Type B pancreatic cell (in vitro differentiated cells): ENCODE measurements around the gene TBC1D5. TPM values are rescaled to one million over a fixed set of nuclear protein-coding genes. Genes with fewer than 3 reads are reported as not detected.

Experiments
- DNase-seq: peaks from one replicate; pipeline ENCODE4 v3.0.0; 2021; ENCODE audit warnings: mixed read lengths; ENCODE audit not compliant: unreplicated experiment; ENCODE audit errors: extremely low spot score
- H3K27ac Mint-ChIP-seq: 2 replicates; pipeline ENCODE4 v1.8.0; 2021; ENCODE audit warnings: mild to moderate bottlenecking, mixed read lengths
- H3K27me3 Mint-ChIP-seq: 2 replicates; pipeline ENCODE4 v1.8.0; 2021; ENCODE audit warnings: mixed read lengths
- H3K36me3 Mint-ChIP-seq: 2 replicates; pipeline ENCODE4 v1.8.0; 2021; ENCODE audit warnings: mixed read lengths
- H3K4me1 Mint-ChIP-seq: one replicate; pipeline ENCODE4 v1.8.0; 2021; ENCODE audit warnings: mixed read lengths; ENCODE audit not compliant: unreplicated experiment
- H3K4me3 Mint-ChIP-seq: 2 replicates; pipeline ENCODE4 v1.8.0; 2021; ENCODE audit warnings: mild to moderate bottlenecking, mixed read lengths
- H3K9me3 Mint-ChIP-seq: 2 replicates; pipeline ENCODE4 v1.8.0; 2021; ENCODE audit warnings: mixed read lengths
- total RNA-seq: library from RNA; stranded (reverse); gene quantifications from 2 replicates; pipeline ENCODE4 v1.2.1, GENCODE V29; 2021; ENCODE audit warnings: low replicate concordance
- TF ChIP-seq, protein P1 (sequence below): fragments of 200-600 bp; sonication (generic); conservative IDR thresholded peaks from 2 replicates; pipeline ENCODE4 v1.5.0; 2021; ENCODE audit warnings: antibody characterized with exemption, mild to moderate bottlenecking

Gene TBC1D5
- total RNA-seq, 1 donor from 2014 or later, result 48.7 TPM

DNA sequence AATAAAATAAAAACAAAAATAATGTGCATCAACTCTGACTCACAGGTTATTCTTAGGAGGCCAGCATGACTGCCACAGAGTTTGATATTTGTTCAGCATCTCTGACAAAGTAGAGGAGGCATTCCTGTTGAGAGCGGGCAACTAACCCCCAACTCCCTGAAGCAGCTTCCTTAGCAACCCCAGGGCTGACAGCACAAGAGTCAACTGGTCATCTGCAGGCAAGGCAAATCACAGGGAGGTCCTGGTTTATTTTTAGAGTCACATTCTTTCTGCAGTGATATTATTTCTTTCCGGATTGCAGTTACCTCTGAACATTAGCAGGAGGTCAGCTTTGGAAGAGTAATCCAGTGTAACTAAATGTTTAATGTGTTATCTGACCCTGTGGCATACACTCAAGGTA is 584.7 kb downstream of the TBC1D5 start:
- DNase-seq, result no peak
- Mint-ChIP-seq H3K4me3 (no peak overlapping the region), H3K36me3 (peaks cover 30% of the 10 kb centered on the region), H3K27ac (no peak overlapping the region), H3K9me3 (peaks cover 3% of the 10 kb centered on the region), H3K27me3 (no peaks in the 10 kb centered on the region), H3K4me1 (peaks cover 5% of the 10 kb centered on the region)
- TF ChIP-seq, protein P1, sequence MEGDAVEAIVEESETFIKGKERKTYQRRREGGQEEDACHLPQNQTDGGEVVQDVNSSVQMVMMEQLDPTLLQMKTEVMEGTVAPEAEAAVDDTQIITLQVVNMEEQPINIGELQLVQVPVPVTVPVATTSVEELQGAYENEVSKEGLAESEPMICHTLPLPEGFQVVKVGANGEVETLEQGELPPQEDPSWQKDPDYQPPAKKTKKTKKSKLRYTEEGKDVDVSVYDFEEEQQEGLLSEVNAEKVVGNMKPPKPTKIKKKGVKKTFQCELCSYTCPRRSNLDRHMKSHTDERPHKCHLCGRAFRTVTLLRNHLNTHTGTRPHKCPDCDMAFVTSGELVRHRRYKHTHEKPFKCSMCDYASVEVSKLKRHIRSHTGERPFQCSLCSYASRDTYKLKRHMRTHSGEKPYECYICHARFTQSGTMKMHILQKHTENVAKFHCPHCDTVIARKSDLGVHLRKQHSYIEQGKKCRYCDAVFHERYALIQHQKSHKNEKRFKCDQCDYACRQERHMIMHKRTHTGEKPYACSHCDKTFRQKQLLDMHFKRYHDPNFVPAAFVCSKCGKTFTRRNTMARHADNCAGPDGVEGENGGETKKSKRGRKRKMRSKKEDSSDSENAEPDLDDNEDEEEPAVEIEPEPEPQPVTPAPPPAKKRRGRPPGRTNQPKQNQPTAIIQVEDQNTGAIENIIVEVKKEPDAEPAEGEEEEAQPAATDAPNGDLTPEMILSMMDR, result no peak

DNA sequence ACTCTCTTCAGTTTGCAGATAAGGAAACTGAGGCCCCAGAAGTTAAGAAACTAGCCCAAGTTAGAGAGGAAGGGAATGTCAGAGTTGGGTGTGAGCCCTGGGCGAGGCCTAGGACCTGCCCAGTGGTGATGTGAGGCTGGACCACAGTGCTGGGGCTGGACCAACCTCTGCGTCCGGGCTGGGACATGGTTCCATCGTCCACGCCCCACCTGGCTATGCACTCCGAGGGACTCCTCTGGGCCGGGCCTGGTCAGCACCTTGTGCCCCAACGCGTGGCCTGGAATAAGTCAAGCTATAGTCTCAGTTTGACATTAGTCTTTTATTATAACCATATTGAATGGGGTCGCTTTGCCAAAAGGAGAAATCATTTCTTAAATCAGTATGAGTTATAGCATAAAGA is 585.6 kb downstream of the TBC1D5 start:
- Mint-ChIP-seq H3K4me1 (peaks cover 5% of the 10 kb centered on the region), H3K9me3 (peaks cover 3% of the 10 kb centered on the region), H3K27ac (no peak overlapping the region), H3K4me3 (no peak overlapping the region), H3K36me3 (peaks cover 27% of the 10 kb centered on the region), H3K27me3 (no peaks in the 10 kb centered on the region)
- TF ChIP-seq, protein P1, result no peak
- DNase-seq, result no peak

DNA sequence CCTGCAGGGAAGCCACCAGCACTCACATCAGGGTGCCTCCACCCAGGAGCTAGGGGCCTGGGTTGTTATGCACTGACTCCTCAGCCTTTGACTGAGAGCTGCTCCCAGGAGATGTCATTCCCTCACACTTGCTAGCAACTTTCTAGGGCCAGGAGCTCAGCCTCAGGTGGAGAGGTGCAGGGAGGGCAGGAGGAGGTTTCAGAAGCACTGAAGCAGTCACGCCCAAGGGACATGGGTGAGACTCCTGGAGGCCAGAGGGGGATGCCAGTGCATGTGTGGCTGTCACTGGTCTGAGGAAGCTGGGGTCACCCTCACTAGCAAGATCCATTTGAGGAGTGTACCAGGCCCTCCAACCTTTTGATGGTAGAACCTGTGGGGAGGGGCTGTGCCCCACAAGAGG is 586.5 kb downstream of the TBC1D5 start:
- Mint-ChIP-seq H3K4me1 (peaks cover 5% of the 10 kb centered on the region), H3K4me3 (no peak overlapping the region), H3K27ac (no peak overlapping the region), H3K36me3 (peaks cover 27% of the 10 kb centered on the region), H3K9me3 (peaks cover 3% of the 10 kb centered on the region), H3K27me3 (no peaks in the 10 kb centered on the region)
- TF ChIP-seq, protein P1, result no peak
- no peak for DNase-seq

DNA sequence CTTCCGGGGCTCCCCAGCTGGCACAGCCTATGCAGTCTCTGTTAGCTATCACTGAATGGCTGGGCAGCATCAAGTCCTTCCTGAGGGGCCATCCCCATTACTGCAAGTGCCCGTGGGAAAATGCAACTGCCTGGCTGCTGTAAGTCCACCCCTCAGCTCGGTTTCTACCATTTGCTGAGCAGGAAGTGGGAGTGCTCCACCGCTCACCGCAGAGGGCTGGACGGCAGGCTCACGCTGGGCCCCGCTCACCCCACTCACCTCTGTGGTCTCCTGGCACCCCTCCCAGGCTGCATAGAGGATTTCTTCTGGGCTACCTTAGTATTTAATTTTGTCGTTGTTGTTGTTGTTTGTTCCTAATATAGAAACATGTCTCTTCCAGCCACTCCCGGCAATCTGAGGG is 587.5 kb downstream of the TBC1D5 start:
- Mint-ChIP-seq H3K9me3 (peaks cover 3% of the 10 kb centered on the region), H3K4me3 (no peak overlapping the region), H3K4me1 (peaks cover 5% of the 10 kb centered on the region), H3K36me3 (peaks cover 21% of the 10 kb centered on the region), H3K27ac (no peak overlapping the region), H3K27me3 (no peaks in the 10 kb centered on the region)
- DNase-seq, result no peak
- TF ChIP-seq, protein P1, result no peak

DNA sequence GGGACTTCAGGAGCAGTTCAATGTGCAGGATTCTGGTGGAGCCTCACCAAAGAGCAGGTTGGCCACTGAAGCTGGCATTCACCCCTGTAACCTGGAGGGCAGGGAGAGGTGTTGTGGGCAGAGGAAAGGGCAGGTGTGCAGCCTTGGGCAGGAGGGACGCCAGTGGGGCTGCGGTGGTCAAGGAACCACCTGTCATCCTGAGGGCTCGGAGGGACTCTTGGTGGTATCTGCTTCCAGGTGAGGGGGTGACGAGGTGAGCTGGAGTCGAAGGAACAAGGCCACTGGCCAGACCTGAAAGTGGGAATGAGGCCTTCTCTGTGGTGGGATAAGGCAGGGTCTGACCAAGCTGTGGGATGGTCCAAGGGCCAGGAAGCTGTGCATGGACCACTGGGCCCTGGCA is 588.2 kb downstream of the TBC1D5 start:
- no peak overlapping the region for H3K27ac Mint-ChIP-seq
- DNase-seq, result no peak
- TF ChIP-seq, protein P1, result no peak
- H3K9me3 Mint-ChIP-seq, result peaks cover 3% of the 10 kb centered on the region
- no peaks in the 10 kb centered on the region for H3K27me3 Mint-ChIP-seq
- H3K4me3 Mint-ChIP-seq, result no peak overlapping the region
- peaks cover 5% of the 10 kb centered on the region for H3K4me1 Mint-ChIP-seq
- H3K36me3 Mint-ChIP-seq, result peaks cover 21% of the 10 kb centered on the region

DNA sequence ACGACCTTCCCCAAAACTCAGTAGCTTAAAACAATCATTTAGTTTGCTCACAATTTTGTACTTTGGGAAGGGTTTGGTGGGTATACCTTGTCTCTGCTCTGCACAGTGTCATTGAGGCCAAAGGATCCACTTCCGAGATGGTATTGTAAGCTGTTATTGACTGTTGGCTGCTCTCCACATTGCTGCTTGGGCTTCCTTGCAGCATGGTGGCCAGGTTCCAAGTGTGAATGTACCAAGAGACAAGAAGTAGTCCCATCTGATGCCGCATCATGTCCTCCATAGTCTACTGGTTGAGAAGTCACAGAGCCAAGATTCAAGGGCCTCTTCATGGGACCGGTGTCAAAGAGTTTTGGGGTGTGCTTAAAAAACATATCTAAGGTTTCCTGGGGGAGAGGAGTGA is 589.2 kb downstream of the TBC1D5 start:
- TF ChIP-seq, protein P1, result no peak
- Mint-ChIP-seq H3K4me1 (peaks cover 5% of the 10 kb centered on the region), H3K4me3 (no peak overlapping the region), H3K27ac (no peak overlapping the region), H3K9me3 (peaks cover 3% of the 10 kb centered on the region), H3K36me3 (peaks cover 21% of the 10 kb centered on the region), H3K27me3 (no peaks in the 10 kb centered on the region)
- no peak for DNase-seq
